NCI-H1048 (cell line): ENCODE results near the gene TUSC2.
A peak's percentile ranks its signal among the peaks of the same experiment; 100 is the strongest.

Experiments
- DNase-seq: peaks from one replicate; lab custom pipeline; 2025; lab: John Stamatoyannopoulos, UW

The TUSC2 gene

DNA sequence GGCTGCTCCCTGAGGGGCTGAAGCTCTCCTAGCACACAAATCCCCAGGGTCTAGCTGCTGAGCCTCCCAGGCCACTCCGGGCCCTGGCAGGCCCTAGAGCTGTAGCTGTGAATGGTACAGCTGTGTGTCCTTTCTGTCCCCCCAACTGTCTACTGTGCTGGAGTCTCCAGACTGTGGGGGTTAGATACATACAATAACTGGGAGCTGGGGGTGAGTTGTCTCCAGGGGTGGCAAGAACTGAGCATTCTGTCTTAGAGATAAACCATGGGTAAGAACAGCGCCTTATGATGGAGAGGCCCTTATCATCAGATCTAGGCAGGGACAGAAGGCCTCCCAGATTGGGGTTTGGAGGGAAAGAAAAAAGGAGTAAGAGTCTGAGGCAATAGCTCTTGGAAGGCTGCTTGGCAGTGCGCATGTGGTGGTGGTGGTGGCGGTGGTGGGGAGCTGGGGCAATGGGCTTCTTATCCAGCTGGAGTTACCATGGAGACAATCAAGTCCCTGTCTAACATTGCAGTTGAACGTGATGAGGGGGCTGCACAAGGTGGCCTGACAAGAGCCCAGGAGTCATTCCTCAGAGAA is 26.3 kb upstream of the TUSC2 start:
- DNase-seq: no peak

DNA sequence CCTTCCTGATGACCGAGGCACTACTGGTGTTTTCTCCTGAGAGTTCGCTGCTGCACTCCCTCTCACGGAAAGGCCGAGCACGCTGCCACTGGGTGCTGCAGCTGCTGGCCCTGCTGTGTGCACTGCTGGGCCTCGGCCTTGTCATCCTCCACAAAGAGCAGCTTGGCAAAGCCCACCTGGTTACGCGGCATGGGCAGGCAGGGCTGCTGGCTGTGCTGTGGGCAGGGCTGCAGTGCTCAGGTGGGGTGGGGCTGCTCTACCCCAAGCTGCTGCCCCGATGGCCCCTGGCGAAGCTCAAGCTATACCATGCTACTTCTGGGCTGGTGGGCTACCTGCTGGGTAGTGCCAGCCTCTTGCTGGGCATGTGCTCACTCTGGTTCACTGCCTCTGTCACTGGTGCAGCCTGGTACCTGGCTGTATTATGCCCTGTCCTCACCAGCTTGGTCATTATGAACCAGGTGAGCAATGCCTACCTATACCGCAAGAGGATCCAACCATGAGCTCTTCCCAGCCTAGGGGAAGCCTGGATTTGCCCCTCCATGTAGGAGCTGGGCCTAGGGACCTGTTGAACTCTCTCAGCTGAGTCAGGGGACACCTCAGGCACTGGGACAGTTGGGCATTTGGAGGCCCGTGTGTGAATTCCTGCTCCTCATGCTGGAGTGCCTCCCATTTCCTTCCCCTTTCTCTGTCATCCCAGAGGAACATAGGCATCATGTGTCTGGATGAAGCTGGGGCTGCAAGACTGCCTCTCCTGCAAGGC is 25.4 kb upstream of the TUSC2 start:
- DNase-seq: no peak

DNA sequence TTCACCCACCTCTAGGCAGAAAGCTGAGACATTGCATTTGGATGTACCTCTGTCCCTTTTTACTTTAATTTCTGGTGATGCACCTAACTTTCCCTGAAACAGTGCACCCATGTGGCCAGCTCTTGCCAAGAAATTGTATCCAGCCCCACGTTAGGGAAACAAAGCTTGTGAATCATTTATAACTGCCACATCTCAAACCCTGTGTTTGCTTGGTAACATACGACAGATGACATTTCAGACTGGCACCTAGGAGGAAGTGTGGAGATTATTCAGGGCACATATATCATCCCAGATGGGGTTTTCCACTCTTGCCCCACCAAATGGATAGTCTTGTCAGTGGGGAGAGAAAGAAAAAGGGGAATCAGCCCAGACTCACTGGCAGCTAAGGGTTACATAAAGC is 24.8 kb upstream of the TUSC2 start:
- peak; percentile 8 for DNase-seq

DNA sequence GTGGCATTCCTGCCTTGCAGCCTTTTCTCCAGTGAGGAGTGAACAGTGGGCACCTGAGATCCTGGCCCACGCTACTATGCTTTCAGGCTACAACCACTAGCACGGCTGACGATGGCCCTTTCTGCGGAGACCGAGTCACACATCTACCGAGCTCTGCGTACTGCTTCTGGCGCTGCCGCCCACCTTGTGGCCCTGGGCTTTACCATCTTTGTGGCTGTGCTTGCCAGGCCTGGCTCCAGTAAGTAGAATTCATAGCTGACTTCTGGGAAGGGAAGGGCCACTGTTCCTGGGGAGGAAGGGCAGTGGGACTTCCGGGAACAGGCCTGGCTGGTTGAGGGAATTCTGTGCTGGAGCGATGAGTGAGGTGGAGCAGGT is 23.3 kb upstream of the TUSC2 start:
- no peak for DNase-seq

DNA sequence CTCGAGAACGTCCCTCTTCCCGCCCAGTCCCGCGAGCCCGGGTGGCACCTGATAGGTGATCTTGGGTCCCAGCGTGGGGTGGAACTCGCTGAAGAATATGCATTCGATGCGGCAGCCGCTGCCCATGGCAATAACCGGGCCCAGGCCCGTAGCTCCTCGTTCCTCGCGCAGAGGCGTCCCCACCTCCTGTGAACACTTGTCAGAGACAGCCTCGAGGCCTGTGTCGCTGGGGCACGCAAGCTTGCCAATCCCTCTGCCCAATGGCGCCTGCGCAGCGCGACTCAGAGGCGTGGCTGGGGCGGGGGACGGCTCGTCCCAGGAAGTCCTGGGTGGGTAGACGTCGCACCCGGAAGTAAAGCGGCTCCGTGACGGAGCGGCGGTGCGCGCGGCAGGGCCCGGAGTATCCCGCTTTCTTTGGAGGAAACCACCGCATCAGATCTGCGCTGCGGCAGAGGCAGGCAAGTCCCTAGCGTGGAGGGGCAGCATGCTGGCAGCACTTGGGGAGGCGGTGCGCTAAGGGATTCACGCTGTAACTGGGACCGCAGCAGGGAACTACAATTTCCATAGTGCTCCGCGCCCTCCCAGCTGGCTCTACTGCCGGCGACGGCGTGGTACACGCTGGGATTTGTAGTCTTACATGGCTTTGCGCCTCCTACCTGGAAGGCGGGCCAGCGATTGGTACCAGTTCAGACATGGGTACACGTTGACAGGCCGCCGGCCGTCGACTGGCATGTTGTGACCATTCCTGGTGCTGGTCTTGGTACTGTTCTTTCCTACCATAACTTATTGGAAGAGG is 22.7 kb upstream of the TUSC2 start, which contains the start of the genes CYB561D2 and NPRL2:
CYB561D2 (plus strand) TSS at position 336 of the 796 bp plus-strand sequence. CDS start 572 bp downstream, outside the sequence.
NPRL2 (minus strand) TSS at position 249 of the 796 bp plus-strand sequence; CDS start at position 126, 123 bp downstream.
- peak; percentile 85 for DNase-seq

DNA sequence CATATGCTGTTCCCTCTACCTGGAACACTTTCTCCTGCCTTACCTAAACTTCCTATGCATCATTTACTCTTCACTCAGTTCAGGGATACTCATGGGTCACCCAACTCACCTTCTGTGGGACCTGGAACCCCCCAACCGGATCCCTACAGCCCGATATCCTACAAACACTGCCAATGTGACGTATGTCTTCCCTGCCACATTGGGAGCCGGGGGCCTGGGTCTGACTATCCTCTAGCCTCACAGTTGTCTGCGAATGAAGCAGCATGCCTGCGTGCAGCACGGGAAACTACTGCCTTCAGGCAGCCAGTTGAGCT is 22.1 kb upstream of the TUSC2 start:
- no peak for DNase-seq

DNA sequence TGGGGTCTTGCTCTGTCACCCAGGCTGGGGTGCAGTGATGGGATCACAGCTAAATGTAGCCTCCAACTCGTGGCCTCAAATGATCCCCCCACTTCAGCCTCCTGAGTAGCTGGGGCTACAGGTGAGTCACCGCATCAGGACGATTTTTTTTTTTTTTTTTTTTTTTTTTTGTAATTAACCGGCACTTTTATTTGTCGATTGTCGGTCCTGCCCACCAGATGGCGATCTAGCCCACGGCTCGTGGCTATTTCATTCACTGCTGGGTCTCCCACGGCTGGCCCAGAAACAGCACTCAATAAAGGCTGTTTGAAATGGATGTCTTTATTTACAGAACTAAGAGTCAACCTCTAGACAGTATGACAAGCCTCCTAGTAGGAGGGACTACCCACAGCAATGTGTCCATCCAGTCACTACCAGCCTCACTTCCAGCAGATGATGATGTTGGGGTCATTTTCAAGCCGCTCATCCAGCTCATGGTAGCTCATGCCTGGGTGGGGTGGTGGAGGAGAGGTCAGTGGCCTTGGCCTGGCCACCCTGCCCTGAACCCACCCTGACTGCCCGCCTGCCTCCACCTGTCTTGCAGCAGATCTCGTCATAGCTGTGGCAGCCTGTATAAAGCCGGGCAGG is 19.3 kb upstream of the TUSC2 start:
- peak; percentile 49 for DNase-seq

DNA sequence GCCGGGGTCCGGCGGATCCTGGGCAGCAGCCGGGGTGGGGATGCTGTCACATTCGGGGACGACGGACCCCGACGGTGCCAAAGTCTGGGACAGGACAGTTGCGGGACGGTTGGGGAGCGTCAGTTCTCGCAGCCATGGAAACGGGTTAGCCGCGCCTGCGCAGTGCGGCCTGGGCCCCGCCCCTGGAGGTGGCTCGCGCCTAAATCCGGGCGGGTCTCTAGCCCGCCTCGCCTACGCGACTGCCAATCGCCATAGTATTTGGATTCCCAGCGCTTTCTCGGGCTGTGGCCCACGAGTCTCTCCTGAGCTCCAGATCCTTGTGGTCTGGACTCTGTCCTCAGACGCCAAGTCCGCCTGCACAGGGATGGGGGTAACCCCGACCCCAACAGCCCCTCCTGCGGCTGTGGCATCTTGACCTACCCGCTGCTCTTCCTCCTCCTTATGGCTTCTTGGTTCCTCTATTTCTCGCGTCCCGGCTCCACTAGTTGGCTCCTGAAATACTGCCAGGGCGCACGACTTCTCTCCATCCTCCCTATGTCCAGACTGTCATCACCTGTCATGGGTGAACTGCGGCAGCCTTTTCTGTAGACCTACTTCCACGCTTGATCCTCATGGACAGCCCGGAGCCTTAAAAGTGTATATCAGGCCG is 17.7 kb upstream of the TUSC2 start, which contains the start of gene ZMYND10:
ZMYND10 (minus strand) TSS at position 147 of the 649 bp plus-strand sequence. CDS start 153 bp downstream, outside the sequence.
- peak; percentile 26 for DNase-seq

DNA sequence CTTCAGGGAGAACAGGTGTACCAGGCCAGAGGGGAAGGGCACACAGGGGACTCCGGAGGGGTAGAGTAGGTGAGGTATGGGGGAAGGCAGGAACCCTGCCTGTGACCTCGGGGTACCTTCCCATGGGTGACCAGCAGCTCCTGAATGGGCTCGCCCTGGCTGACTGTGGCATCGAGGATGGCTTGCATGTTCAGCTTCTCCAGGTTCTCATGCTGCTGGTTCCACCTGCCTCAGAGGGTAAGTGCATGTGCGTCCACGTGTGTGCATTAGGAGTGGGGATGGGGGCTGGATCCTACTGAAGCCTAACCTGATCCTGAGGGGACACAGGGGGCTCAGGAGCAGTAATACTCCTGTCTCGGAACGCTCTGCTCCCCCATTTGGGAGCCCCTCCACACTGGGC is 17.0 kb upstream of the TUSC2 start:
- DNase-seq: no peak

DNA sequence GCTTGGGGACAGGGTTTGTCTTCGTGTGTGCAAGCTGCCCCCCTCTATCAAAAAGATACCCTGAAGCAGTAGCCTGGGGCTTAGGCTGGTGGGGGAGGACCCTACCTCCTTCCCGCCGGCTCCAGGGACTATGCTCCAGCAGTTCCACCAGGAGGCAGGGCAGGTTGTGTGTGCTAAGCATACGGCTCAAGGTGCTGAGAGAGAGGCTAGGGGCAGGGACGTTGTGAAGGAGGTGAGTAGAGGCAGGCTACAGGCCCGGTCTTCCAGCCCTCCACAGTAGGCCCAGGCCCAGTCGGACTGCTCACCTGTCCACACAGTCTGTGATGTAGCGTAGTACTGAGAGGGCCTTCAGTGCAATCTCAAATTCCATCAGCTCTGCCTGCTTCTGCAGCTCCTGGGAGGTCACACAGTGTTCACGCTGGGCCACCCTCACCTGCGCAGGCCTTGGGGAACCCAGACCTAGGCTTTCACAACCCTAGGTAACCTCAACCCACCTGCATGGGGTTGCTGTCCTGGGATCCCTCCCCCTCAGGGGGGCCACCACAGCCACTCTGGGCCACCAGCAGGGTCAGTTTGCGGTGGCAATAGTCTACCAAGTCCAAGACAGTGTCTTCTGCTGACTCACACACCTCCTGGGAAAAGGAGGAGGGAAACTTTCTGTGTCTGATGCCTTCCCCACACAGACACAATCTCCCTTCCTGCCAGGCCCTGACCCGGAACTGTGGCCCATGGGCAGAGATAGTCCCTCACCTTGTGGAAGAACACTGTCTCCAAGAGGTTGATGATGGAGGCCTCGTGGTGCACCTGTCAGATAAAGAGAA is 15.0 kb upstream of the TUSC2 start:
- no peak for DNase-seq

DNA sequence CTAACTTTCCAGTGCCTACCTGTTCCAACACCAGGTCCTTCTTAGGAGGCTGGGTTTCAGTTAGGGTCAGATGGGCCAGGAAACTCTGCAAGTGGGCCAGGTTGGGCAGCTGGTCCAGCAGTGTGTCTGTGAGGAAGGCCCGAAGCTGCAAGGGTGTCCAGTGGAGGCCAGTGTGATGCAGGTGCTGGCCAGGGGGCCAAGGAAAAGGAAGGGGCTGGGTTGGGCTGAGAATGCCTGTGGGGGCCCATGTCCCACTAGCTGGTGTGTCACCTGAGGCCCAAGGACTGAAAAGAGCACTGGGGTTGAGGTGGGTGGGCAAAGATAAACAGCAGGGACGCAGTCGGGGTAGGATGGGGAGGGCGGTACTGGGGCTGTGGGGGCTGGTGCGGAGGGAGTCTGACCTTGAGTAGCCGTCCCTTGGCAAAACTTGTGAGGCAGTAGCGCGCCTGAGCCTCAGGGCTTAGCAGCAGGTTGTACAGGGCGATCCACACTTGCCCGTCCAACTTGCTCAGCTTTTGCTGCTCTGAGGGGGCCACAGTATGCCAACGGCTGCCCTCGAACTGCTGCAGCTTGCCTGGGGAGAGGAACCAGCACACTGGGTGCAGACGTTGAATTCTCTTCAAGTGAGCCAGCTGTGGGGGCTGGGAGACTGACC is 14.1 kb upstream of the TUSC2 start:
- no peak for DNase-seq

DNA sequence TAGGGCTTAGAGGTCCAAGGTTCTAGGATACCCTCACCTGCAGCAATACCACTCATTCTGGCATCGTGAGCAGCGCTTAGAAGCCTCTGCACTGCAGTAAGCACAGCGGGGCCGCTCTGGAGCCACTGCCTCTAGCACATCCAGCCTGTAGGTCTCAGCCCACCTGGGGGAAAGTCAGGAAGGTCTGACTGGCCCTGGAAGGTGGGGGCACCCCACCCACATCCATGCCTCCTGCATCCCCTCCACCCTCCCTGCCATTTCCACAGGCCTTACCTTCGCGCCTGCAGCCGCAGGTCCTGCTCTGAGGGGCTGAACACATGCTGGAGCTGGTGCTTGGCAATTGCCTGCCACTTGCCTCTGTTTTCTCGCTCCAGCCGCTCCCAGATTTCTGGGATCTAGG is 13.5 kb upstream of the TUSC2 start:
- no peak for DNase-seq

DNA sequence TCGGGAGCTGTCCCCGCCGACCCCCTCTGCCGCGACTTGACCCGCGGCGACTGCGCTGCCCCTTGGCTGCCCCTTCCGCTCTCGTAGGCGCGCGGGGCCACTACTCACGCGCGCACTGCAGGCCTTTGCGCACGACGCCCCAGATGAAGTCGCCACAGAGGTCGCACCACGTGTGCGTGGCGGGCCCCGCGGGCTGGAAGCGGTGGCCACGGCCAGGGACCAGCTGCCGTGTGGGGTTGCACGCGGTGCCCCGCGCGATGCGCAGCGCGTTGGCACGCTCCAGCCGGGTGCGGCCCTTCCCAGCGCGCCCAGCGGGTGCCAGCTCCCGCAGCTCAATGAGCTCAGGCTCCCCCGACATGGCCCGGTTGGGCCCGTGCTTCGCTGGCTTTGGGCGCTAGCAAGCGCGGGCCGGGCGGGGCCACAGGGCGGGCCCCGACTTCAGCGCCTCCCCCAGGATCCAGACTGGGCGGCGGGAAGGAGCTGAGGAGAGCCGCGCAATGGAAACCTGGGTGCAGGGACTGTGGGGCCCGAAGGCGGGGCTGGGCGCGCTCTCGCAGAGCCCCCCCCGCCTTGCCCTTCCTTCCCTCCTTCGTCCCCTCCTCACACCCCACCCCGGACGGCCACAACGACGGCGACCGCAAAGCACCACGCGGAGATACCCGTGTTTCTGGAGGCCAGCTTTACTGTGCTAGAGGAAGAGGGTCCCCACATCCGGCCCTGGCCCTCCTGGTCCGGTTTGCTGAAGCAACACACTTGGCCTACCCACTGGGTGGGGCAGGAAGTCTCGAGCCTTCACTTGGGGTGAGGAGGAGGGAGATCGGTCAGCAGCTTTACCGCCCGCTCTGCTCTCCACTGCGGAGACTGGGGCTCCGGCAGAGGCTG is 12.7 kb upstream of the TUSC2 start, which contains the start of gene RASSF1:
RASSF1 (minus strand) TSS at position 389 of the 882 bp plus-strand sequence; CDS start at position 358, 31 bp downstream.
- no peak for DNase-seq

DNA sequence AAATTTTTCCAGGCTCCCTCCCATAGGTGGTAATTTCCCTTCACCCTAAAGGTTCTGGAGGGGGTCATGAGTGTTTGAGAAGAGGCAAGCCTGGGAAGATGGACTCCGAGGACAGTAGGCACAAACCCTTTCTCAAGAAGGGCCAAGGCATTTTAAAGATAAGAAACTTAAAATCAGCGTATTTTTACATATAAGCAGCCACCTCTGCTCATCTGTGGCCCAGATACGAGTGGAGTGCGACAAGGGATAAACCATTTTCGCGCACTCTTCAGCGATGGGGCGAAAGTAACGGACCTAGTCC is 12.1 kb upstream of the TUSC2 start:
- no peak for DNase-seq

DNA sequence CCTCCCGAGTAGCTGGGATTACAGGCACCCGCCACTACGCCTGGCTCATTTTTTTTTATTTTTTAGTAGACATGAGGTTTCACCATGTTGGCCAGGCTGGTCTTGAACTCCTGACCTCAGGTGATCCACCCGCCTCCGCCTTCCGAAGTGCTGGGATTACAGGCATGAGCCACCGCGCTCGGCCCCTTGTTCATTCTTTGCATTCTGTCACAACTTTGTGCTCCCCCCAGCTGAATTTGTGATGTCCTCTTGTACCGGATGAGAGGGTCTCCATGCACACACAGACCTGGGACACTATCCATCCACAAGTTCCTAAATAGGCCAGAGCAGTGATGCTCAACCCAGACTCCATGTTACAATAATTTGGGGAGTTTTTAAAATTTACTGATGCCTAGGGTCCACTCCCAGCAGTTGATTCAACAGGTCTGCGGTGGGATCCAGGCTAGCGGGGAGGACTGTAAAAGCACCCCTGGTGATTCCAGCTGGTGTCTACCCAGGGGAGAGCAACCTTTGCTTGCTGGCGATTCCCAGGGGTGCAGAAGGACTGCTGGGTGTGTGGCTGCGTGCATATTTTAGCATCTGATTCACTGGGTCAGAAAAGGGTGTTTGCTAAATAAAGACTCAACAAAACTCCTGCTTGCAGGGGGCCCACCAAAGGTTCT is 11.6 kb upstream of the TUSC2 start:
- no peak for DNase-seq

DNA sequence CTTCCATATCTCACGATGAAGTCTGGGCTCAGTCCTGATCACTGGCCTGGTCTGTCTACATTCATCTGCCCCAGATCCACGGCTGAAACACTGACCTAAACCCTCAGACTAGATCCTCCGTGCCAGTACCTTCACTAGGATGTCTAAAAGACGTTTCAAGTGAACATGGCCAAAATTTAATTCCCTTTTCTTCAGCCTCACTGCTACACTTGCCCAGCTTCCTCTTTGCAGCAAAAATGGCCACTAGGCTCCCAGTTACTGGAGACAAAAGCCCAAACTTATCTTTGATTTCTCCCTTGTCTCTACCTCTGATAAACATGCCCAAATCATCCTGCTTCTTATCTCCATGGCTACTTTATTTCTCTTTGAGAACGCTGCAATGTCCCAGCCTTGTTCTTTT is 10.9 kb upstream of the TUSC2 start:
- DNase-seq: no peak

DNA sequence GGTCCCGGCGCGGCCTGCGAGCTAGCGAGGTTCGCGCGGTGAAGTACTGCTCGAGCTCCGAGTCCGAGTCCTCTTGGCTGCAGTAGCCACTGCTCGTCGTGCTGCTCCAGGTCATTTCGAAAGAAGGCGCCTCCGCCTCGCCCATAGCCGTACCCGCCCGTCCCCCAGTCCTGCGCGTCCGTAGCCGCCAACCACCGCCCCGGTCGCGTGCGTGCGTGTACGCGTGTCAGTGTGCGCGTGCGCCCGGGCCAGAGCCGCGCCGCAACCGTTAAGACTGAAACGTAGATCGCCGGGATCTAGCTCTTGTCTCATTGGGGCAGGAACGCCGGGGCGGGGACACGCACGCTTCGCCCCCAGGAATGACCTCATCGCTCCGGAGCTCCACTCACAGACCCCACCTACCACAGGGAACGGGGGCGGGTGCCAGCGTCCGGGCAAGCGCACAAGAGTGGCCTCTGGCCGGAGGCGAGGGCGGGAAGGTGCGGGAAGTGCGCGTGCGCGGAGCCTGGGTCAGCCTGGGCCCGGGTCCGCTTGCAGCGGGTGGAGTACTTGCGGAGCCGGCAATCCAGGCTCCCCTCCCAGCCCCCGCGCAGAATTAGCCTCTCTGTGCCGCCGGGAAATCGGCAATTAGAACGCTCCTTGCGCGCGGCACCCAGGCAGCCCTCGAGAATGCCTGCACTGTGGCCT is 9.3 kb upstream of the TUSC2 start:
- peak; percentile 95 for DNase-seq

DNA sequence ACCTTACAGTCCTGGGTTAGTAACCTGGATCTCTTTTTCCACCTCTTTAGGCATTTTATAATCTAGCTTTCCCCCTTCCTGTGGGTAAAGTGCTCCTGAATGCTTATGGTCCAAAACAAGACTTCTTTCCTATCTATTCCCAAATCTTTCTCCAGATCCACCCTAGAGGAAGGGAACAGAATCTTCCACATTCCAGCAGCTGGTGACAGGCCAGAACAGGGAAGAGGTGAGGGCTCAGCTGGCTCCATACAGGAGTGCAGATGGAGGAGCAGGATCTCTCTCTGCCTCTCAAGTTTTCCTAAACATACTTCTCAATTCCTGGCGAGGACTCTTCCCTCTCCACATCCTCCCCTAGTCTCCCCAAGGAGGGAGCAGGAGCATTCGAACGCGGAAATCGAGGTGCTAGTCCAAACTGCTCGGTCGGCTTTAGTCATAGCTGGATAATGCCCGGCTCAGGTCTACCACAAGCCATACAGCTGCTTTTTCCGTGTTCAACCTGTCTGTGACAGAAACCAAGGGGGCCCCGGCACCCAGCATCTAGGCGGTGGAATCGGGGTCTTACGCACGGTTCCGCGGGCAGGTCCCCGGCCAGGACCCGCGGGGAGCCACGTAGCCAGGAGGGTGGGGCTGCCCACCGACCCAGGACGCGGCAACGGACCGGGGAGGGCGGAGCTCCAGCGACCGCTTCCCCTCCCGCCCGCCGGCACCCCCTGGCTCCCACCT is 8.6 kb upstream of the TUSC2 start:
- DNase-seq: no peak
